ENCODE data around the gene GRPEL2. TPM values are rescaled to one million over a fixed set of nuclear protein-coding genes. Genes with fewer than 3 reads are reported as not detected.

The GRPEL2 gene
- total RNA-seq, 1 experiment from 2014 or later = 47.3 TPM

GRCh38 chr5:149326611-149327010 lies 18.7 kb upstream of the GRPEL2 start:
- no peak overlapping the region for H3K23ac ChIP-seq (ENCODE audit: insufficient read length, low read depth, low read length)
- H4K5ac ChIP-seq (ENCODE audit: insufficient read length, low read depth, low read length) = no peak overlapping the region

More at GRCh38 chr5:149326611-149327010, 18.7 kb upstream of the GRPEL2 start:
- no peak overlapping the region for H3T11ph ChIP-seq (ENCODE audit: low read length)
- H3K23me2 ChIP-seq (ENCODE audit: insufficient read length, low read depth, low read length, poor library complexity, severe bottlenecking) = no peaks in the 10 kb centered on the region
- Mint-ChIP-seq H3K27me3 (ENCODE audit: low read depth) (peaks cover 1% of the 10 kb centered on the region), H3K27ac (no peak overlapping the region), H3K4me1 (peaks cover 4 to 8% of the 10 kb centered on the region in 2 experiments), H3K4me3 (no peak overlapping the region), H3K36me3 (ENCODE audit: insufficient read depth in 1 of 3, low read depth in 3 of 3) (no peaks in the 10 kb centered on the region), H3K9me3 (no peaks in the 10 kb centered on the region)
- H3K79me2 ChIP-seq (ENCODE audit: insufficient read depth, low read length) = no peaks in the 10 kb centered on the region
- no peak overlapping the region for H2BK120ac ChIP-seq (ENCODE audit: low read depth, low read length, poor library complexity, severe bottlenecking)
- H2BK20ac ChIP-seq (ENCODE audit: low read depth, low read length, poor library complexity, severe bottlenecking) = no peak overlapping the region
- no peak overlapping the region for H3K27ac ChIP-seq (ENCODE audit: insufficient read length, low read depth, low read length)
- H3K9me3 ChIP-seq (ENCODE audit: control insufficient read depth, low read depth, low read length) = no peaks in the 10 kb centered on the region
- H3K4me2 ChIP-seq (ENCODE audit: insufficient read depth, insufficient read length, low read length) = no peak overlapping the region
- no peaks in the 10 kb centered on the region for H3K79me1 ChIP-seq (ENCODE audit: insufficient read depth, low read depth, low read length, poor library complexity, severe bottlenecking)
- H3K14ac ChIP-seq (ENCODE audit: insufficient read depth, low read length) = no peak overlapping the region
- H3K4me1 ChIP-seq (ENCODE audit: insufficient read depth, low read length) = no peaks in the 10 kb centered on the region
- 0 out of 2 replicates have a peak overlapping the region, but pooled peaks have one; percentile 39 for H2BK15ac ChIP-seq (ENCODE audit: low read depth, low read length)
- no peaks in the 10 kb centered on the region for H4K20me1 ChIP-seq (ENCODE audit: control insufficient read depth, insufficient read depth, insufficient read length)
- H2AK5ac ChIP-seq (ENCODE audit: insufficient read length, low read length) = no peak overlapping the region
- no peaks in the 10 kb centered on the region; the same call in 1 of the 2 replicates for H3K27me3 ChIP-seq (ENCODE audit: insufficient read depth, low read length)
- H2BK12ac ChIP-seq (ENCODE audit: insufficient read length, low read depth, low read length) = no peak overlapping the region
- TF ChIP-seq CTCF (conservative IDR thresholded peaks at IDR 0.05) = no peak
- no peak overlapping the region for H3K9ac ChIP-seq (ENCODE audit: extremely low read depth, insufficient read length, low read length)
- WGBS (ENCODE audit: extremely low coverage, insufficient read length, low lambda C conversion rate) = no CpG with 5 or more reads among the region's 3 CpGs
- H3K56ac ChIP-seq (ENCODE audit: insufficient read length, low read depth, low read length) = no peak overlapping the region
- no peak overlapping the region for H4K8ac ChIP-seq (replicated peaks; ENCODE audit: insufficient read length, low read depth, low read length)
- H2BK5ac ChIP-seq (ENCODE audit: insufficient read length, low read length) = no peak overlapping the region
- H2AFZ ChIP-seq (ENCODE audit: low read length) = no peak overlapping the region
- no peak overlapping the region for H3K18ac ChIP-seq (ENCODE audit: insufficient read length, low read depth, low read length)
- no peak for DNase-seq
- H4K91ac ChIP-seq (ENCODE audit: insufficient read length, low read depth, low read length) = no peak overlapping the region
- no peak overlapping the region for H3K4ac ChIP-seq (ENCODE audit: low read depth, low read length)

All from H9 (cell line).